Measurements from ENCODE around the gene PLEKHA6.

- TF ChIP-seq OSR1 (CRISPR knock-in tag; IDR thresholded peaks at IDR 0.05), result no peak
- TF ChIP-seq ARNTL (CRISPR knock-in tag; IDR thresholded peaks at IDR 0.05; ENCODE audit: borderline replicate concordance, low read depth), result no peak
- TF ChIP-seq GLIS3 (CRISPR knock-in tag; IDR thresholded peaks at IDR 0.05), result no peak
- no peak for TF ChIP-seq TOX (CRISPR knock-in tag; IDR thresholded peaks at IDR 0.05; ENCODE audit: borderline replicate concordance)
- TF ChIP-seq ZNF70 (CRISPR knock-in tag; IDR thresholded peaks at IDR 0.05), result no peak
- no peak for TF ChIP-seq ZNF565 (CRISPR knock-in tag; conservative IDR thresholded peaks at IDR 0.05; ENCODE audit: low read depth)
Observed at GRCh38 chr1:204248954-204249353, 110.8 kb downstream of the PLEKHA6 start.
